HG02588 (cell line): ENCODE measurements around the gene FGFBP1.

Source experiments
- ATAC-seq: cut with Tn5 transposase; IDR thresholded peaks from one replicate; pipeline ENCODE4 v1.9.1; 2021; ENCODE audit warnings: mild to moderate bottlenecking, moderate library complexity; ENCODE audit not compliant: unreplicated experiment

Gene FGFBP1

GRCh38 chr4:15913631-15913970 lies 24.9 kb downstream of the FGFBP1 start:
- ATAC-seq: no peak

GRCh38 chr4:15912961-15913630 lies 25.4 kb downstream of the FGFBP1 start:
- no peak for ATAC-seq

GRCh38 chr4:15912236-15912635 lies 26.3 kb downstream of the FGFBP1 start:
- ATAC-seq: no peak

GRCh38 chr4:15910155-15910940 lies 28.2 kb downstream of the FGFBP1 start:
- no peak for ATAC-seq

- ATAC-seq: no peak
Measured at GRCh38 chr4:15907430-15907829, 31.1 kb downstream of the FGFBP1 start.

- ATAC-seq: no peak
Measured at GRCh38 chr4:15906020-15906443, 32.5 kb downstream of the FGFBP1 start.

- no peak for ATAC-seq
Measured at GRCh38 chr4:15902746-15903145, 35.8 kb downstream of the FGFBP1 start.

GRCh38 chr4:15901998-15902397 lies 36.5 kb downstream of the FGFBP1 start:
- no peak for ATAC-seq

GRCh38 chr4:15901007-15901406 lies 37.5 kb downstream of the FGFBP1 start:
- ATAC-seq: no peak

- no peak for ATAC-seq
Measured at GRCh38 chr4:15899511-15899910, 39.0 kb downstream of the FGFBP1 start.

GRCh38 chr4:15898902-15899301 lies 39.6 kb downstream of the FGFBP1 start:
- ATAC-seq: no peak

- no peak for ATAC-seq
Measured at GRCh38 chr4:15897577-15897976, 41.0 kb downstream of the FGFBP1 start.

- ATAC-seq: no peak
Measured at GRCh38 chr4:15894921-15895916, 43.3 kb downstream of the FGFBP1 start.

GRCh38 chr4:15894393-15894792 lies 44.1 kb downstream of the FGFBP1 start:
- no peak for ATAC-seq

GRCh38 chr4:15893962-15894361 lies 44.6 kb downstream of the FGFBP1 start:
- no peak for ATAC-seq

- ATAC-seq: peak; percentile 82
Measured at GRCh38 chr4:15891312-15891711, 47.2 kb downstream of the FGFBP1 start.

GRCh38 chr4:15890246-15890829 lies 48.2 kb downstream of the FGFBP1 start:
- ATAC-seq: no peak

- no peak for ATAC-seq
Measured at GRCh38 chr4:15888515-15888914, 50.0 kb downstream of the FGFBP1 start.
